ENCODE data around the gene CIP2A. TPM values are rescaled to one million over a fixed set of nuclear protein-coding genes. Genes with fewer than 3 reads are reported as not detected.

CIP2A gene
- total and polyA plus RNA-seq, 8 donors = 0.19 to 1.5 (median 0.99) TPM

- no peak for FAIRE-seq
- no peaks in the 10 kb centered on the region for H3K27me3 ChIP-seq
- DNase-seq = no peak
- WGBS, 2 donors = 31 to 36% methylated on average over 4 of the region's 4 CpGs
- no peak for ATAC-seq
- intact Hi-C loops (cut with DNase I) = no loop called here
- peak overlapping the region in 2 of 4 donors; percentile 77 to 83 for H3K4me3 ChIP-seq
- peak overlapping the region in 1 of 4 donors; percentile 93 for H3K27ac ChIP-seq
- H3K4me1 ChIP-seq = peaks cover 0 to 12% (median 0%) of the 10 kb centered on the region in 3 donors
- H3K9me3 ChIP-seq = no peaks in the 10 kb centered on the region
- H3K36me3 ChIP-seq = no peaks in the 10 kb centered on the region
- no peak for TF ChIP-seq CTCF (IDR thresholded peaks at IDR 0.05)
Observed at GRCh38 chr3:108590460-108590859, 1.2 kb upstream of the CIP2A start.

- H3K27ac ChIP-seq = peak overlapping the region; percentile 74 to 95 (median 88)
- no peak for TF ChIP-seq CTCF (IDR thresholded peaks at IDR 0.05)
- WGBS, 2 donors = 1% methylated on average over 11 of the region's 11 CpGs
- H3K9me3 ChIP-seq = no peaks in the 10 kb centered on the region
- FAIRE-seq = no peak
- DNase-seq = no peak
- intact Hi-C loops (cut with DNase I) = no loop called here
- no peaks in the 10 kb centered on the region for H3K36me3 ChIP-seq
- no peak for ATAC-seq
- H3K4me1 ChIP-seq = peaks cover 0 to 12% (median 0%) of the 10 kb centered on the region in 3 donors
- H3K27me3 ChIP-seq = no peaks in the 10 kb centered on the region
- peak overlapping the region; percentile 76 to 83 (median 80) for H3K4me3 ChIP-seq
Observed at GRCh38 chr3:108589998-108590323, 723 bp upstream of the CIP2A start.

- Histone ChIP-seq H3K9me3 (no peaks in the 10 kb centered on the region), H3K27ac (no peak overlapping the region), H3K27me3 (no peaks in the 10 kb centered on the region), H3K4me3 (peak overlapping the region in 3 of 4 donors; percentile 77 to 83 (median 83)), H3K4me1 (peaks cover 0 to 12% (median 0%) of the 10 kb centered on the region in 3 donors), H3K36me3 (no peaks in the 10 kb centered on the region)
- 2% methylated on average over 8 of the region's 8 CpGs for WGBS, 2 donors
- ATAC-seq (no peak), FAIRE-seq (no peak), DNase-seq (no peak)
- no peak for TF ChIP-seq CTCF (IDR thresholded peaks at IDR 0.05)
- intact Hi-C loops (cut with DNase I) = no loop called here
Observed at GRCh38 chr3:108588601-108589000, 637 bp downstream of the CIP2A start.

GRCh38 chr3:108578064-108578463 lies 11.2 kb downstream of the CIP2A start:
- H3K27me3 ChIP-seq = no peaks in the 10 kb centered on the region
- no peak overlapping the region for H3K4me3 ChIP-seq
- ATAC-seq (no peak), FAIRE-seq (no peak), DNase-seq (no peak)
- intact Hi-C loops (cut with DNase I) = no loop called here
- no peak overlapping the region for H3K27ac ChIP-seq
- H3K4me1 ChIP-seq = no peaks in the 10 kb centered on the region
- H3K36me3 ChIP-seq = no peaks in the 10 kb centered on the region
- WGBS, 2 donors = 59 to 68% methylated on average over 2 of the region's 2 CpGs
- H3K9me3 ChIP-seq = no peaks in the 10 kb centered on the region
- no peak for TF ChIP-seq CTCF (IDR thresholded peaks at IDR 0.05)

GRCh38 chr3:108569336-108569735 lies 19.9 kb downstream of the CIP2A start:
- no peaks in the 10 kb centered on the region for H3K36me3 ChIP-seq
- H3K9me3 ChIP-seq = no peaks in the 10 kb centered on the region
- no peaks in the 10 kb centered on the region for H3K27me3 ChIP-seq
- no peaks in the 10 kb centered on the region for H3K4me1 ChIP-seq
- DNase-seq = no peak
- no peak for TF ChIP-seq CTCF (IDR thresholded peaks at IDR 0.05)
- 95 to 99% methylated on average over 4 of the region's 4 CpGs for WGBS, 2 donors
- intact Hi-C loops (cut with DNase I) = no loop called here
- H3K4me3 ChIP-seq = no peak overlapping the region
- no peak for FAIRE-seq
- ATAC-seq = no peak
- no peak overlapping the region for H3K27ac ChIP-seq

All from pancreas (tissue), 10 donors.